CD4-positive, alpha-beta T cell (primary cell): Measurements from ENCODE around the gene CCL23. TPM values are rescaled to one million over a fixed set of nuclear protein-coding genes. Genes with fewer than 3 reads are reported as not detected.

Experiments used
- ATAC-seq: fragments of 200-7000 bp; cut with Tn5 transposase; one replicate; pipeline ENCODE4 v1.10.0; 2022; ENCODE audit warnings: mild to moderate bottlenecking; ENCODE audit not compliant: poor library complexity
- CTCF ChIA-PET: fragments of 350-600 bp; sonication (Branson Sonifier 250); formaldehyde crosslinking; loops from one replicate; lab custom pipeline; 2021; ENCODE audit warnings: antibody characterized with exemption, inconsistent platforms; lab: Charles Lee
- POLR2A ChIA-PET: fragments of 350-600 bp; sonication (Branson Sonifier 250); formaldehyde crosslinking; loops from one replicate; lab custom pipeline; 2021; ENCODE audit warnings: antibody characterized with exemption, inconsistent platforms; lab: Charles Lee
- DNase-seq, 14 experiments: peaks; one replicate each; pipeline ENCODE4 v3.0.0-alpha.2; 2013 to 2020; ENCODE audit warnings: mixed read lengths in 2 of 14
- H3K27ac ChIP-seq, 2 donors: one replicate each; pipeline versions ENCODE4 v1.5.1 to v1.7.0; 2013; ENCODE audit warnings: low read length in 2 of 2, low read depth in 1 of 2, mild to moderate bottlenecking in 1 of 2
- H3K27me3 ChIP-seq, 2 experiments: 1 replicate in 1 of 2; 2 replicates in 1 of 2; pipeline versions ENCODE4 v1.6.1 to v1.7.0; 2013; ENCODE audit warnings: low read length in 2 of 2, control low read depth in 1 of 2, mild to moderate bottlenecking in 1 of 2, moderate library complexity in 1 of 2; ENCODE audit not compliant: insufficient read depth in 2 of 2, control insufficient read depth in 1 of 2
- H3K36me3 ChIP-seq: one replicate; pipeline ENCODE4 v1.6.1; 2013; ENCODE audit warnings: low read length, control low read depth; ENCODE audit not compliant: insufficient read depth
- H3K4me1 ChIP-seq: one replicate; pipeline ENCODE4 v1.6.1; 2013; ENCODE audit warnings: low read length, control low read depth; ENCODE audit not compliant: insufficient read depth
- H3K4me3 ChIP-seq: one replicate; pipeline ENCODE4 v1.5.1; 2013; ENCODE audit warnings: mild to moderate bottlenecking, low read length, moderate library complexity
- H3K9me3 ChIP-seq, 2 experiments: 1 replicate in 1 of 2; 2 replicates in 1 of 2; pipeline versions ENCODE4 v1.6.1 to v1.7.0; 2013; ENCODE audit warnings: low read length in 2 of 2, mild to moderate bottlenecking in 2 of 2, control low read depth in 1 of 2, moderate library complexity in 1 of 2; ENCODE audit not compliant: control insufficient read depth in 1 of 2, insufficient read depth in 1 of 2
- H3K27ac Mint-ChIP-seq: one replicate; pipeline ENCODE4 v1.8.0; 2020; ENCODE audit warnings: mixed read lengths
- H3K27me3 Mint-ChIP-seq: one replicate; pipeline ENCODE4 v1.8.0; 2021; ENCODE audit warnings: mixed read lengths
- H3K36me3 Mint-ChIP-seq: one replicate; pipeline ENCODE4 v1.8.0; 2021; ENCODE audit warnings: low read depth, mixed read lengths
- H3K4me1 Mint-ChIP-seq: one replicate; pipeline ENCODE4 v1.8.0; 2021; ENCODE audit warnings: low read depth, mixed read lengths
- H3K4me3 Mint-ChIP-seq: one replicate; pipeline ENCODE4 v1.8.0; 2020; ENCODE audit warnings: mild to moderate bottlenecking, mixed read lengths
- H3K9me3 Mint-ChIP-seq: one replicate; pipeline ENCODE4 v1.8.0; 2020; ENCODE audit warnings: mixed read lengths
- CTCF ChIP-seq: fragments of 200-600 bp; IDR thresholded peaks from one replicate; pipeline ENCODE4 v1.8.0; 2022; ENCODE audit warnings: antibody characterized with exemption, mild to moderate bottlenecking
- intact Hi-C, 2 experiments: fragments of 100-400 bp; cut with DNase I in 1 of 2; cut with micrococcal nuclease in 1 of 2; formaldehyde crosslinking; loops; one replicate each; pipeline versions ENCODE4 v1.15.1 to v1.9.0; 2023 to 2025; cut with DNase I, micrococcal nuclease
- total RNA-seq, 174 experiments: library from RNA in 2 of 174; stranded (reverse) in 2 of 174; gene quantifications; one replicate each; pipeline ENCODE4 v1.2.3 and lab custom pipeline; 2021 to 2026

Gene CCL23
- total RNA-seq, 2 experiments from 2014 or later = not detected

- Histone ChIP-seq H3K27me3 (peaks cover 0 to 3% of the 10 kb centered on the region in 2 experiments), H3K4me3 (no peak overlapping the region), H3K36me3 (no peaks in the 10 kb centered on the region), H3K9me3 (no peaks in the 10 kb centered on the region), H3K27ac (no peak overlapping the region), H3K4me1 (peaks cover 3% of the 10 kb centered on the region)
- H3K27me3 Mint-ChIP-seq = peaks cover 23% of the 10 kb centered on the region
- intact Hi-C loops = loop anchor here (5.0 to 10.0 kb wide), 2 partner anchors 180 to 1277 kb away; no protein-coding TSS in a partner anchor
- DNase-seq (no peak), ATAC-seq (no peak)
- H3K36me3 Mint-ChIP-seq = no peaks in the 10 kb centered on the region
- ChIA-PET POLR2A (no interaction called here), CTCF (no interaction called here)
- no peak for TF ChIP-seq CTCF
- no peaks in the 10 kb centered on the region for H3K4me1 Mint-ChIP-seq
- no peaks in the 10 kb centered on the region for H3K9me3 Mint-ChIP-seq
- H3K4me3 Mint-ChIP-seq = no peak overlapping the region
- H3K27ac Mint-ChIP-seq = no peak overlapping the region
Measured at GRCh38 chr17:35965272-35965671, 52.5 kb downstream of the CCL23 start.

GRCh38 chr17:35963663-35964062 is 54.1 kb downstream of the CCL23 start:
- no peak for TF ChIP-seq CTCF
- ChIA-PET POLR2A (no interaction called here), CTCF (interaction anchor here (1.1 kb wide), 1 partner anchor 13 kb away, joined by 4 read pairs; no protein-coding TSS in a partner anchor)
- intact Hi-C loops = loop anchor here in 1 of 2 experiments (10.0 kb wide), 1 partner anchor 181 kb away; no protein-coding TSS in a partner anchor
- no peak overlapping the region for H3K4me3 Mint-ChIP-seq
- ATAC-seq = no peak
- Histone ChIP-seq H3K27ac (no peak overlapping the region), H3K4me1 (no peaks in the 10 kb centered on the region), H3K4me3 (no peak overlapping the region), H3K36me3 (no peaks in the 10 kb centered on the region), H3K27me3 (peaks cover 3 to 6% of the 10 kb centered on the region in 2 experiments), H3K9me3 (no peaks in the 10 kb centered on the region)
- peaks cover 20% of the 10 kb centered on the region for H3K27me3 Mint-ChIP-seq
- H3K4me1 Mint-ChIP-seq = no peaks in the 10 kb centered on the region
- DNase-seq = no peak
- no peak overlapping the region for H3K27ac Mint-ChIP-seq
- H3K9me3 Mint-ChIP-seq = no peaks in the 10 kb centered on the region
- no peaks in the 10 kb centered on the region for H3K36me3 Mint-ChIP-seq

Other genes with a start within 250 kb of the CCL23 start
- gene MMP28, start 222.3 kb downstream of the CCL23 start, total RNA-seq = 1 to 10 TPM; 6.7 to 9.9 TPM
- gene TAF15, start 208.5 kb downstream of the CCL23 start, total RNA-seq = 100 to 1,000 TPM; 114 to 119 TPM
- under 1 TPM; 0.47 to 0.61 TPM for gene HEATR9, start 149.1 kb downstream of the CCL23 start, total RNA-seq
- gene CCL5, start 137.6 kb downstream of the CCL23 start, total RNA-seq = 10 to 100 TPM; 35.6 to 40.1 TPM
- gene RDM1, start 87.2 kb downstream of the CCL23 start, total RNA-seq = not detected
- not detected for gene LYZL6, start 74.3 kb downstream of the CCL23 start, total RNA-seq
- not detected for gene CCL16, start 36.5 kb downstream of the CCL23 start, total RNA-seq
- not detected for gene CCL14, start 31.2 kb downstream of the CCL23 start, total RNA-seq
- gene CCL15, start 16.4 kb downstream of the CCL23 start, total RNA-seq = not detected
- gene CCL18, start 46.3 kb upstream of the CCL23 start, total RNA-seq = not detected
- 1 to 10 TPM in 1 of 2 experiments, under 1 TPM in 1; 0.78 to 1.0 TPM for gene CCL3, start 72.2 kb upstream of the CCL23 start, total RNA-seq
- gene CCL4, start 85.9 kb upstream of the CCL23 start, total RNA-seq = 1 to 10 TPM; 1.5 to 2.1 TPM
- gene TBC1D3B, start 158.7 kb upstream of the CCL23 start, total RNA-seq = 1 to 10 TPM; 1.5 to 1.6 TPM
- under 1 TPM in 1 of 2 experiments, not detected in 1; 0.17 TPM for gene CCL3L1, start 178.8 kb upstream of the CCL23 start, total RNA-seq
- gene CCL4L2, start 193.1 kb upstream of the CCL23 start, total RNA-seq = under 1 TPM in 1 of 2 experiments, not detected in 1; 0.25 TPM
- gene TBC1D3I, start 246.6 kb upstream of the CCL23 start, total RNA-seq = under 1 TPM; 0.25 to 0.36 TPM